Suprapubic skin (tissue), 4 donors: Measurements from ENCODE around the gene PACSIN2.

Experiments used
- EP300 ChIP-seq: sonication (generic); formaldehyde crosslinking; IDR thresholded peaks from one replicate; pipeline ENCODE4 v1.6.1; 2017; ENCODE audit warnings: antibody characterized with exemption
- POLR2A ChIP-seq, 2 donors: fragments of 450-650 bp; IDR thresholded peaks; one replicate each; pipeline ENCODE4 v1.6.1; 2017; ENCODE audit warnings: antibody characterized with exemption in 2 of 2, mild to moderate bottlenecking in 2 of 2, moderate library complexity in 2 of 2
- POLR2AphosphoS5 ChIP-seq, 3 donors: sonication (generic); formaldehyde crosslinking; IDR thresholded peaks; one replicate each; pipeline ENCODE4 v1.6.1; 2017; ENCODE audit warnings: antibody characterized with exemption in 3 of 3
- TF ChIP-seq, protein P1 (sequence below), 2 donors: fragments of 200-600 bp in 1 of 2; fragments of 450-650 bp in 1 of 2; sonication (generic) in 1 of 2; IDR thresholded peaks; one replicate each; pipeline ENCODE4 v1.5.1; 2016 to 2019; ENCODE audit warnings: antibody characterized with exemption in 2 of 2, mild to moderate bottlenecking in 1 of 2, moderate library complexity in 1 of 2

DNA sequence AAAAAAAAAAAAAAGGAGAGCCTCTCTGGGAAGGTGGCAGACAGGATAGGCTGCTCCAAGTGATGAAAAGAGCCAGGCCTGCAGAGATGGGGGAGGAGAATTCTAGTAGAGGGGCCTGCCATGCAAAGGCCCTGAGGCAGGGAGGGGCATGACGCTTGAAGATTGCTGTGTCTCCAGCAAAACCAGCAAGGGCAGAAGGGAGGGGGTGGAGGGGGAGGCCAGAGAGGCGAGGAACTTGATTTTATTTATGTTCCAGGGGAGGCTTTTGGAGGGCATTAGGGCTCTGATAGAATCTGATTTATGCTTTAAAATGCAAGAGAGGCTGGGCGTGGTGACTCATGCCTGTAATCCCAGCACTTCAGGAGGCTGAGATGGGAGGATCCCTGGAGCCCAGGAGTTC lies 16.7 kb upstream of the PACSIN2 start:
- TF ChIP-seq EP300: no peak
- TF ChIP-seq, protein P1, sequence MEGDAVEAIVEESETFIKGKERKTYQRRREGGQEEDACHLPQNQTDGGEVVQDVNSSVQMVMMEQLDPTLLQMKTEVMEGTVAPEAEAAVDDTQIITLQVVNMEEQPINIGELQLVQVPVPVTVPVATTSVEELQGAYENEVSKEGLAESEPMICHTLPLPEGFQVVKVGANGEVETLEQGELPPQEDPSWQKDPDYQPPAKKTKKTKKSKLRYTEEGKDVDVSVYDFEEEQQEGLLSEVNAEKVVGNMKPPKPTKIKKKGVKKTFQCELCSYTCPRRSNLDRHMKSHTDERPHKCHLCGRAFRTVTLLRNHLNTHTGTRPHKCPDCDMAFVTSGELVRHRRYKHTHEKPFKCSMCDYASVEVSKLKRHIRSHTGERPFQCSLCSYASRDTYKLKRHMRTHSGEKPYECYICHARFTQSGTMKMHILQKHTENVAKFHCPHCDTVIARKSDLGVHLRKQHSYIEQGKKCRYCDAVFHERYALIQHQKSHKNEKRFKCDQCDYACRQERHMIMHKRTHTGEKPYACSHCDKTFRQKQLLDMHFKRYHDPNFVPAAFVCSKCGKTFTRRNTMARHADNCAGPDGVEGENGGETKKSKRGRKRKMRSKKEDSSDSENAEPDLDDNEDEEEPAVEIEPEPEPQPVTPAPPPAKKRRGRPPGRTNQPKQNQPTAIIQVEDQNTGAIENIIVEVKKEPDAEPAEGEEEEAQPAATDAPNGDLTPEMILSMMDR (IDR thresholded peaks at IDR 0.05): no peak
- no peak for TF ChIP-seq POLR2AphosphoS5 (IDR thresholded peaks at IDR 0.05)
- no peak for TF ChIP-seq POLR2A (IDR thresholded peaks at IDR 0.05)
